ENCODE data around the gene CACNA1D.

CACNA1D gene

DNA sequence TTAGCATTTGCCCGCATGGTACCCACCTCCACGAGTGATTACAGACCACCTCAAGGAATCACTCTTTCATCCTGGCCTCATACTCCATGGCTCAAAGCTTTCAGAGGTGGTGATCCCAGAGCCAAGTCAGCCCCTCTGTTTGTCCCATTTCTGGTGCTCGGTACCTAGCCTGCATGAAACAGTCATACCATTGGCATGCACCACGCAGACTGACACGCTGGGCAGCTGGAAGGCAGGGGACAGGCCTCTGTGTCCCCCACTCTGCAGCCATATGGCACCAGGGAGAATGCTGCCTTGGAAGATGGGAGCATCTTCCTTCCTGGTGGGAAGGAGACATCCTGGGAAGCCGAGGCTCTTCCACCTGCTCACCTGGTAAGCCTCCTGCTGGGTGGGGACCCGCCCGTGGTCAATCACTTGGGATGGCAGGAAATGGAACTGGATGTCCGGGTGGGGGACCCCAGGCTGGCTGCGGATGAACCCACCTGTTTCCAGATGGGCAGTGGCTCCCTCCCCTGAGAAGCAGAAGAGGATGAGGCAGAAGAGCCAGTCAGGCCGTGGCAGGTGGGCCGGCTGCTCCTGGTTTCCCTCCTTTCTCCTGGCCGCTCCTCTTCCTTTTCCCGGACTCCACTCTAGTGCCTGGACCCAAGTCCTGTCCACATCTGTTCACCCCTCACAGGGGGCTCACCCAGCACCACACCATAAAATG is 324.9 kb downstream of the CACNA1D start:
- Histone ChIP-seq H3K4me1 (ENCODE audit: control insufficient read depth, insufficient read depth, low read length, unreplicated experiment) (no peaks in the 10 kb centered on the region), H3K4me3 (ENCODE audit: low read depth, low read length) (no peak overlapping the region), H3K27me3 (ENCODE audit: insufficient read depth, low read length) (no peaks in the 10 kb centered on the region), H2AFZ (ENCODE audit: low read length, unreplicated experiment) (no peak overlapping the region), H3K79me2 (ENCODE audit: control insufficient read depth, insufficient read depth, low read length, unreplicated experiment) (no peaks in the 10 kb centered on the region), H3K36me3 (ENCODE audit: insufficient read depth, low read length) (no peaks in the 10 kb centered on the region), H3K27ac (ENCODE audit: low read depth, low read length) (no peak overlapping the region)

DNA sequence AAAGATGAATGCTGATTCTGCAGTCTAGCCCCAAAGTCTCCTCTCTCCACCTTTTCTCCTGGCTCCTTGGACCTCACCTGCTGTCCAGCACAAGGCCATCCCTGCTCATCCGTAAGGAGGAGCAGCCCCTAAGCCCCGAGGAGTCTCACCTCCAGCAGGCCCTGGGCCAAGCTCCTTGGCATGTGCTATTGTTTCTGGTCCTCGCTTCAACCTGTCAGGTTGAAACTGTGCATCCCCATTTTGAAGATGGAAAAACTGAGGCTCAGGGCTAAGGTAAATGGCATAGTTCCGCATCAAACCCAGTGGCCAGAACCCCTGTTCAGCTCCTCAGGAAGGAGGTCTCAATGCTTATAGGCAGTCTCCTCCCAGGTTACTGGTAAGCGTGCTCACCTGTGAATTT is 325.7 kb downstream of the CACNA1D start:
- Histone ChIP-seq H2AFZ (ENCODE audit: low read length, unreplicated experiment) (no peak overlapping the region), H3K36me3 (ENCODE audit: insufficient read depth, low read length) (no peaks in the 10 kb centered on the region), H3K4me1 (ENCODE audit: control insufficient read depth, insufficient read depth, low read length, unreplicated experiment) (no peaks in the 10 kb centered on the region), H3K27ac (ENCODE audit: low read depth, low read length) (no peak overlapping the region), H3K79me2 (ENCODE audit: control insufficient read depth, insufficient read depth, low read length, unreplicated experiment) (no peaks in the 10 kb centered on the region), H3K4me3 (ENCODE audit: low read depth, low read length) (no peak overlapping the region), H3K27me3 (ENCODE audit: insufficient read depth, low read length) (no peaks in the 10 kb centered on the region)

DNA sequence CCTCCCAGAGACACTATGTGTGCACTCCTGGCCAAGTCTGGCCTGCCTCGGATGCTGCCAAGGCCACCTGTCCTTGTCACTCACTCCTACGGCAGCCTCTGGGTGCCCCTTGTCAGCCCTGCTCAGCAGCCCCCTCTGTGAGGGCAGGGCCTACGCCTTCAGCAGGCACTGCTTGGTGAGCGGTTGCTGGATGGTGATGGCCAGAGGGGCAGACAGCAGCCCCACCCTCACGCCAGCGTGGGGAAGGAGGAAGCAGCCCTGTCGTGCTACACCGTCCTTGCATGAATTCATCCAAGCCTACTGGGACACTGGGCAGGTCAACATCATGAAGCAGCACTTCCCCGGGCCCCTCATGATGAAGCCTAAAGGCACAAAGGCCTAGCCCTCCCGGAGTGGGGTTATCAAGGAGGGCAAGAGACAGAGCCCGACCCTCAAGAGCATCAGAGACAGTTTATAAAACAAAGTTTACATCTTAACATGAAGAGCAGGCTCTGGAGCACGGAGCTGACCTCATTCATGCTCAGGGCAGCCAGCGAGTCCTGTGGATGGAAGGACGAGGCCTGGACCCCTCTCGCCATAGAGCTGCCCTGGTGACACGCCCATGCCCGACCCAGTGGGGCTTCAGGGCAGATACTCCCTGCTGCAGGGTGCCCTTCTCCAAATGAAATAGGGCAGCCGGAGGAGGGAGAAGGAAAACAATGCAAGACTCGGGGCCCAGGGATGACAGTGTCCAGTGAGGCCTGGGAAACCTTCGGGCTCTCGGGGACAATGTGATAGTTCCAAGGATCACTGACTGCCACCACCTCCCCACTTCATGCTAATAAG is 326.6 kb downstream of the CACNA1D start:
- H3K27ac ChIP-seq (ENCODE audit: low read depth, low read length): no peak overlapping the region
- no peak overlapping the region for H2AFZ ChIP-seq (ENCODE audit: low read length, unreplicated experiment)
- no peak overlapping the region for H3K4me3 ChIP-seq (ENCODE audit: low read depth, low read length)
- no peaks in the 10 kb centered on the region for H3K4me1 ChIP-seq (ENCODE audit: control insufficient read depth, insufficient read depth, low read length, unreplicated experiment)
- H3K36me3 ChIP-seq (ENCODE audit: insufficient read depth, low read length): no peaks in the 10 kb centered on the region
- no peaks in the 10 kb centered on the region for H3K27me3 ChIP-seq (ENCODE audit: insufficient read depth, low read length)
- no peaks in the 10 kb centered on the region for H3K79me2 ChIP-seq (ENCODE audit: control insufficient read depth, insufficient read depth, low read length, unreplicated experiment)

- H2AFZ ChIP-seq (ENCODE audit: low read length, unreplicated experiment): no peak overlapping the region
- no peak overlapping the region for H3K4me3 ChIP-seq (ENCODE audit: low read depth, low read length)
- no peaks in the 10 kb centered on the region for H3K27me3 ChIP-seq (ENCODE audit: insufficient read depth, low read length)
- no peaks in the 10 kb centered on the region for H3K4me1 ChIP-seq (ENCODE audit: control insufficient read depth, insufficient read depth, low read length, unreplicated experiment)
- no peaks in the 10 kb centered on the region for H3K36me3 ChIP-seq (ENCODE audit: insufficient read depth, low read length)
- no peak overlapping the region for H3K27ac ChIP-seq (ENCODE audit: low read depth, low read length)
- H3K79me2 ChIP-seq (ENCODE audit: control insufficient read depth, insufficient read depth, low read length, unreplicated experiment): no peaks in the 10 kb centered on the region
Observed at GRCh38 chr3:53821631-53822121, 327.3 kb downstream of the CACNA1D start.

GRCh38 chr3:53822331-53822741 is 327.9 kb downstream of the CACNA1D start:
- Histone ChIP-seq H3K27me3 (ENCODE audit: insufficient read depth, low read length) (no peaks in the 10 kb centered on the region), H3K36me3 (ENCODE audit: insufficient read depth, low read length) (no peaks in the 10 kb centered on the region), H2AFZ (ENCODE audit: low read length, unreplicated experiment) (no peak overlapping the region), H3K27ac (ENCODE audit: low read depth, low read length) (no peak overlapping the region), H3K4me1 (ENCODE audit: control insufficient read depth, insufficient read depth, low read length, unreplicated experiment) (no peaks in the 10 kb centered on the region), H3K4me3 (ENCODE audit: low read depth, low read length) (no peak overlapping the region), H3K79me2 (ENCODE audit: control insufficient read depth, insufficient read depth, low read length, unreplicated experiment) (no peaks in the 10 kb centered on the region)

- no peaks in the 10 kb centered on the region for H3K79me2 ChIP-seq (ENCODE audit: control insufficient read depth, insufficient read depth, low read length, unreplicated experiment)
- no peaks in the 10 kb centered on the region for H3K27me3 ChIP-seq (ENCODE audit: insufficient read depth, low read length)
- H2AFZ ChIP-seq (ENCODE audit: low read length, unreplicated experiment): no peak overlapping the region
- no peak overlapping the region for H3K4me3 ChIP-seq (ENCODE audit: low read depth, low read length)
- no peaks in the 10 kb centered on the region for H3K4me1 ChIP-seq (ENCODE audit: control insufficient read depth, insufficient read depth, low read length, unreplicated experiment)
- H3K27ac ChIP-seq (ENCODE audit: low read depth, low read length): no peak overlapping the region
- H3K36me3 ChIP-seq (ENCODE audit: insufficient read depth, low read length): no peaks in the 10 kb centered on the region
Observed at GRCh38 chr3:53823026-53823955, 328.9 kb downstream of the CACNA1D start.

DNA sequence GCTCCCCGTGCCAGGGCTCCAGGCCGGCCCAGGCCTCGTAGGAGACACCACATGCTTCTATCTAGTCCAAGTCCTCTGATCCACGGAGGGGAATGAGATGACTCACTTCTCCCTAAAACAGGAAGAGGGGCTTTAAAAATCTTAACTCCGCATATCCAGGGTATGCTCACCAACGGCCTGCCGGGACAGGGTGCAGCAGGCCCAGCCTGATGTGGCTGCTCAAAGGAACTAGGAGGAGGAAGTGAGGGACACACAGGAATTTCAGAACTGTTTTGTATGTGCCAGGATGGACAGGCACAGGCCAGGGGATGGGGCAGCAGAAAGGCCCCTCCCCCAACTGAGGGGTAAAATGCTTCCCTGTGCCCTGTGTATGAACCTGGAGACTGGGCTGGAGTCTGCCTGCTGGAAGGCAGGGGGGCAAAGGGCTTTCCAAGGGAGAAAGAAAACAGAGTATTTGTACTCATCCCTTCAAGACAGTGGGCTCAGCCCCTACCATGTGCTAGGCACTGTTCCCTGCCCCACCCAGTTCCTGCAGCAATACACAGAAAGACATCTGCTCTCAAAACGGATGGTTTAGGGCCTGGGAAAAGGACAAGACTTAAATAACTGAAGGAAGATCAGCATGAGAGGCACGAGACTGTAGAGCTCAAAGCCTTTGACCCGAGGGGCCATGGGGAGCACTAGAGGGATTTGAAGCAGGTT is 329.7 kb downstream of the CACNA1D start:
- Histone ChIP-seq H3K79me2 (ENCODE audit: control insufficient read depth, insufficient read depth, low read length, unreplicated experiment) (no peaks in the 10 kb centered on the region), H3K27me3 (ENCODE audit: insufficient read depth, low read length) (no peaks in the 10 kb centered on the region), H3K27ac (ENCODE audit: low read depth, low read length) (no peak overlapping the region), H3K4me3 (ENCODE audit: low read depth, low read length) (no peak overlapping the region), H2AFZ (ENCODE audit: low read length, unreplicated experiment) (no peak overlapping the region), H3K4me1 (ENCODE audit: control insufficient read depth, insufficient read depth, low read length, unreplicated experiment) (no peaks in the 10 kb centered on the region), H3K36me3 (ENCODE audit: insufficient read depth, low read length) (no peaks in the 10 kb centered on the region)

DNA sequence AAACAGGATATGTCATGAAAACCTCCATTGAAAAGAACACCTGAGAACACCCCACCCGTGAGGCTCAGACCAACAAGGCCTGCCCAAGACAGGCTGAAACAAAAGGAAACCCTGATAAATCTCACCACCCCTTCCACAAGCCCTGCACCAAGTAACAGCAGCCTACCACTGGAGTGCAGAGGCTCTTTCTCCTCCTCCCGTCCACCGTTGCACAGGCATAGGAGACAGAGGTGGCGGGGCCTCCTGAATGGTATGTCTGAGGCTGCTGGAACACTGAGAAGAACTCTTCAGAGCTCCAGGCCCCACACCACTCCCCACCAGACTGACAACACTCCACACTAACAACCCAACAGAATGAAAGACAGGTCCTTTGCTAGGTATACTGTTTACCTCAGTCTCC is 330.4 kb downstream of the CACNA1D start:
- H3K79me2 ChIP-seq (ENCODE audit: control insufficient read depth, insufficient read depth, low read length, unreplicated experiment): no peaks in the 10 kb centered on the region
- H3K36me3 ChIP-seq (ENCODE audit: insufficient read depth, low read length): no peaks in the 10 kb centered on the region
- no peaks in the 10 kb centered on the region for H3K4me1 ChIP-seq (ENCODE audit: control insufficient read depth, insufficient read depth, low read length, unreplicated experiment)
- no peaks in the 10 kb centered on the region for H3K27me3 ChIP-seq (ENCODE audit: insufficient read depth, low read length)
- no peak overlapping the region for H2AFZ ChIP-seq (ENCODE audit: low read length, unreplicated experiment)
- no peak overlapping the region for H3K4me3 ChIP-seq (ENCODE audit: low read depth, low read length)
- no peak overlapping the region for H3K27ac ChIP-seq (ENCODE audit: low read depth, low read length)

DNA sequence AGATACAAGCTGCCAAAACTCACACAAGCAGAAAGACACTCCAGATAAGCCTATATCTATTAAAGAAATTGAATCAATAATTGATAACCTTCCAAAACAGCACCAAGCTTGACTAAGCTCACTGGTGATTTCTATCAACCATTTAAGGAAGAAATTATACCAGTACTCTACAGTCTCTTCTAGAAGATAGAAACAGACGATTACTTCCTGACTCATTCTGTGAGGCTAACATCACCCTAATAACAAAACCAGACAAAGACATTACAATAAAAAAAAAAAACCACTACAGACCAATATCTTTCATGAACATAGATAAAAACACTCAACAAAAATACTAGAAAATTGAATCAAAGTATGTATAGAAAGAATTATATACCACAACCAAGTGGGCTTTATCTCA is 331.6 kb downstream of the CACNA1D start:
- H3K27ac ChIP-seq (ENCODE audit: low read depth, low read length): no peak overlapping the region
- no peak overlapping the region for H3K4me3 ChIP-seq (ENCODE audit: low read depth, low read length)
- H2AFZ ChIP-seq (ENCODE audit: low read length, unreplicated experiment): no peak overlapping the region
- no peaks in the 10 kb centered on the region for H3K36me3 ChIP-seq (ENCODE audit: insufficient read depth, low read length)
- H3K79me2 ChIP-seq (ENCODE audit: control insufficient read depth, insufficient read depth, low read length, unreplicated experiment): no peaks in the 10 kb centered on the region
- H3K4me1 ChIP-seq (ENCODE audit: control insufficient read depth, insufficient read depth, low read length, unreplicated experiment): no peaks in the 10 kb centered on the region
- no peaks in the 10 kb centered on the region for H3K27me3 ChIP-seq (ENCODE audit: insufficient read depth, low read length)

DNA sequence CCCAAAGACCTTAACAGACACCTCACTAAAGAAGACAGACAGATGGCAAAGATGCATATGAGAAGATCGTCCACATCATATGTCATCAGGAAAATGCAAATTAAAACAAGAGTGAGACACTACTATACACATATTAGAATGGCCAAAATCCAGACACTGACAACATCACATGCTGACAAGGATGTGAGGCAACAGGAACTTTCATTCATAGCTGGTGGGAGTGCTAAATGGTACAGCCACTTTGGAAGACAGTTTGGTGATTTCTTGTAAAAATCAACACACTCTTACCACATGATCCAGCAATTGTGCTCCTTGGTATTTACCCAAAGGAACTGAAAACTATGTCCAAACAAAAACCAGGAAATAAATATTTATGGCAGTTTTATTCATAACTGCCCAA is 334.2 kb downstream of the CACNA1D start:
- Histone ChIP-seq H3K4me1 (ENCODE audit: control insufficient read depth, insufficient read depth, low read length, unreplicated experiment) (no peaks in the 10 kb centered on the region), H3K4me3 (ENCODE audit: low read depth, low read length) (no peak overlapping the region), H3K27ac (ENCODE audit: low read depth, low read length) (no peak overlapping the region), H2AFZ (ENCODE audit: low read length, unreplicated experiment) (no peak overlapping the region), H3K79me2 (ENCODE audit: control insufficient read depth, insufficient read depth, low read length, unreplicated experiment) (no peaks in the 10 kb centered on the region), H3K27me3 (ENCODE audit: insufficient read depth, low read length) (no peaks in the 10 kb centered on the region), H3K36me3 (ENCODE audit: insufficient read depth, low read length) (no peaks in the 10 kb centered on the region)

All from ACC112 (cell line).